ENCODE measurements around the gene ATRAID.

The ATRAID gene

GRCh38 chr2:27220091-27220490, 8.2 kb downstream of the ATRAID start:
- DNase-seq = no peak

- no peak for DNase-seq
These were observed 9.3 kb downstream of the ATRAID start for GRCh38 chr2:27221166-27221565.

- no peak for DNase-seq
These were observed 10.6 kb downstream of the ATRAID start for GRCh38 chr2:27222407-27222806.

GRCh38 chr2:27223416-27223815, 11.6 kb downstream of the ATRAID start:
- DNase-seq = no peak

GRCh38 chr2:27225526-27225925, 13.7 kb downstream of the ATRAID start:
- DNase-seq = no peak

- DNase-seq = no peak
These were observed 15.7 kb downstream of the ATRAID start for GRCh38 chr2:27227501-27227900.

GRCh38 chr2:27231921-27232320, 20.1 kb downstream of the ATRAID start:
- no peak for DNase-seq

GRCh38 chr2:27233341-27233740, 21.5 kb downstream of the ATRAID start:
- no peak for DNase-seq

GRCh38 chr2:27236136-27236535, 24.3 kb downstream of the ATRAID start:
- DNase-seq = no peak

- no peak for DNase-seq
These were observed 24.8 kb downstream of the ATRAID start for GRCh38 chr2:27236626-27237025.

- no peak for DNase-seq
These were observed 25.6 kb downstream of the ATRAID start for GRCh38 chr2:27237341-27237945.

- DNase-seq = no peak
These were observed 27.1 kb downstream of the ATRAID start for GRCh38 chr2:27238976-27239375.

GRCh38 chr2:27240406-27240805, 28.6 kb downstream of the ATRAID start:
- no peak for DNase-seq

- DNase-seq = no peak
These were observed 30.1 kb downstream of the ATRAID start for GRCh38 chr2:27241761-27242613.

GRCh38 chr2:27242614-27242951, 30.7 kb downstream of the ATRAID start:
- no peak for DNase-seq

- DNase-seq = no peak
These were observed 31.7 kb downstream of the ATRAID start for GRCh38 chr2:27243391-27244130.

- no peak for DNase-seq
These were observed 33.3 kb downstream of the ATRAID start for GRCh38 chr2:27245116-27245515.

GRCh38 chr2:27245626-27246025, 33.8 kb downstream of the ATRAID start:
- DNase-seq = no peak

- no peak for DNase-seq
These were observed 36.1 kb downstream of the ATRAID start for GRCh38 chr2:27247893-27248292.

GRCh38 chr2:27249159-27249890, 37.5 kb downstream of the ATRAID start:
- DNase-seq = no peak

GRCh38 chr2:27249891-27250651, 38.2 kb downstream of the ATRAID start:
- no peak for DNase-seq

GRCh38 chr2:27250652-27251379, 39.0 kb downstream of the ATRAID start:
- DNase-seq = no peak
